ENCODE measurements around the gene SECISBP2L.

Gene SECISBP2L

GRCh38 chr15:49064884-49065283, 18.6 kb upstream of the SECISBP2L start:
- Histone ChIP-seq H3K36me3 (replicated peaks; ENCODE audit: low read depth, low read length) (no peaks in the 10 kb centered on the region), H3K4me2 (ENCODE audit: low read length) (no peak overlapping the region), H3K9me3 (ENCODE audit: insufficient read depth, low read length) (no peaks in the 10 kb centered on the region), H3K4me3 (ENCODE audit: low read length) (no peak overlapping the region), H3K4me1 (ENCODE audit: low read length) (no peaks in the 10 kb centered on the region), H3K9ac (ENCODE audit: low read length) (no peak overlapping the region), H2AFZ (ENCODE audit: low read depth, low read length) (no peak overlapping the region), H3K79me2 (ENCODE audit: low read length) (no peaks in the 10 kb centered on the region), H3K27ac (ENCODE audit: low read length) (no peak overlapping the region), H4K20me1 (ENCODE audit: insufficient read depth, low read length) (no peaks in the 10 kb centered on the region), H3K27me3 (ENCODE audit: low read depth, low read length) (no peaks in the 10 kb centered on the region)
- TF ChIP-seq CTCF (IDR thresholded peaks at IDR 0.05; ENCODE audit: low read depth, low read length) (no peak), EZH2phosphoT487 (IDR thresholded peaks at IDR 0.05; ENCODE audit: low read depth) (no peak)

GRCh38 chr15:49064281-49064653, 18.0 kb upstream of the SECISBP2L start:
- H3K27me3 ChIP-seq (ENCODE audit: low read depth, low read length) = no peaks in the 10 kb centered on the region
- H3K4me1 ChIP-seq (ENCODE audit: low read length) = no peaks in the 10 kb centered on the region
- no peak overlapping the region for H3K4me3 ChIP-seq (ENCODE audit: low read length)
- H4K20me1 ChIP-seq (ENCODE audit: insufficient read depth, low read length) = no peaks in the 10 kb centered on the region
- H3K9ac ChIP-seq (ENCODE audit: low read length) = no peak overlapping the region
- no peak for TF ChIP-seq CTCF (IDR thresholded peaks at IDR 0.05; ENCODE audit: low read depth, low read length)
- TF ChIP-seq EZH2phosphoT487 (IDR thresholded peaks at IDR 0.05; ENCODE audit: low read depth) = no peak
- H3K79me2 ChIP-seq (ENCODE audit: low read length) = no peaks in the 10 kb centered on the region
- H3K27ac ChIP-seq (ENCODE audit: low read length) = no peak overlapping the region
- no peak overlapping the region for H3K4me2 ChIP-seq (ENCODE audit: low read length)
- no peak overlapping the region for H2AFZ ChIP-seq (ENCODE audit: low read depth, low read length)
- H3K36me3 ChIP-seq (replicated peaks; ENCODE audit: low read depth, low read length) = no peaks in the 10 kb centered on the region
- H3K9me3 ChIP-seq (ENCODE audit: insufficient read depth, low read length) = no peaks in the 10 kb centered on the region

- Histone ChIP-seq H4K20me1 (ENCODE audit: insufficient read depth, low read length) (no peaks in the 10 kb centered on the region), H3K4me2 (ENCODE audit: low read length) (no peak overlapping the region), H3K27me3 (ENCODE audit: low read depth, low read length) (no peaks in the 10 kb centered on the region), H3K36me3 (replicated peaks; ENCODE audit: low read depth, low read length) (no peaks in the 10 kb centered on the region), H3K9ac (ENCODE audit: low read length) (no peak overlapping the region), H3K79me2 (ENCODE audit: low read length) (no peaks in the 10 kb centered on the region), H3K9me3 (ENCODE audit: insufficient read depth, low read length) (no peaks in the 10 kb centered on the region), H3K27ac (ENCODE audit: low read length) (no peak overlapping the region), H3K4me1 (ENCODE audit: low read length) (no peaks in the 10 kb centered on the region), H3K4me3 (ENCODE audit: low read length) (no peak overlapping the region), H2AFZ (ENCODE audit: low read depth, low read length) (no peak overlapping the region)
- TF ChIP-seq EZH2phosphoT487 (IDR thresholded peaks at IDR 0.05; ENCODE audit: low read depth) = no peak
- TF ChIP-seq CTCF (IDR thresholded peaks at IDR 0.05; ENCODE audit: low read depth, low read length) = no peak
Measured at GRCh38 chr15:49063402-49064280, 17.4 kb upstream of the SECISBP2L start.

GRCh38 chr15:49062900-49063299, 16.7 kb upstream of the SECISBP2L start:
- Histone ChIP-seq H3K27ac (ENCODE audit: low read length) (no peak overlapping the region), H3K79me2 (ENCODE audit: low read length) (no peaks in the 10 kb centered on the region), H2AFZ (ENCODE audit: low read depth, low read length) (no peak overlapping the region), H3K4me2 (ENCODE audit: low read length) (no peak overlapping the region), H3K4me1 (ENCODE audit: low read length) (no peaks in the 10 kb centered on the region), H4K20me1 (ENCODE audit: insufficient read depth, low read length) (no peaks in the 10 kb centered on the region), H3K27me3 (ENCODE audit: low read depth, low read length) (no peaks in the 10 kb centered on the region), H3K9me3 (ENCODE audit: insufficient read depth, low read length) (no peaks in the 10 kb centered on the region), H3K4me3 (ENCODE audit: low read length) (no peak overlapping the region), H3K9ac (ENCODE audit: low read length) (no peak overlapping the region), H3K36me3 (replicated peaks; ENCODE audit: low read depth, low read length) (no peaks in the 10 kb centered on the region)
- TF ChIP-seq CTCF (IDR thresholded peaks at IDR 0.05; ENCODE audit: low read depth, low read length) (no peak), EZH2phosphoT487 (IDR thresholded peaks at IDR 0.05; ENCODE audit: low read depth) (no peak)

Measured in OCI-LY3 (cell line).